Measurements from ENCODE around the gene GNPTG.

GNPTG gene

DNA sequence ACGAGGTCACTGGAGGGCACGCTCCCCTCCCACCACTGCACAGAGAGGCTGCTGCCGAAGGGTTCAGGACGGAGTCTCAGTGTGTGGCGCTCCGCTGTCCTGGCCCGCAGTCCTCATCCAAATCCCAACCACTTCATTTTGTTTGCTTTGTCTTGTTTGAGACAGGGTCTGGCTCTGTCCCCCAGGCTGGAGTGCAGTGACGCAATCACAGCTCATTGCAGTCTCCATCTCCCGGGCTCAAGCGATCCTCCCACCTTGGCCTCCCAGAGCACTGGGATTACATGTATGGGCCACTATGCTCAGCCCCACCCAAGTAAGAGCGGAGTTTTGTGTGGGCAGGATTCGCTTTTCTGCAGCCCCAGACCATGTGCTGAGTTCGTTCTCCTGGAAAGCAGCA, 50.0 kb downstream of the GNPTG start:
- DNase-seq: no peak

DNA sequence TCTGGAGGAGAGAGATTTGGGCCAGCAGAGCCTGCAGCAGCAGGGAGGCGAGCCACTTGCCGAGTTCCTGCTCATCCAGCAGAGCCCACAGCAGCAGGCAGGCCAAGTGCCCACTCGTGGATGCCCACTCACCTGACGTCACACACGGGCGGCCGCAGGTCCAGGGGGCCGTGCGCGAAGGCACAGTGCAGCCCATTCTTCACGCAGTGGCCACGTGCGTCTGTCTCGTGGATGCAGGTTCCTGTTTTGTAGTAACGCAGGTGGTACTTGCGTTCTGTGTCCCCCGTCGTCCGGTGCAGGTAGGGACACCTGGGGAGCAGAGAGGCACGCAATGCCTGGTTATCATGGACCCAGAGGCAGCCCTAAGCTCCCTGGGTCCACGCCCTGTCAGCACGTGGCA, 51.3 kb downstream of the GNPTG start:
- no peak for DNase-seq

DNA sequence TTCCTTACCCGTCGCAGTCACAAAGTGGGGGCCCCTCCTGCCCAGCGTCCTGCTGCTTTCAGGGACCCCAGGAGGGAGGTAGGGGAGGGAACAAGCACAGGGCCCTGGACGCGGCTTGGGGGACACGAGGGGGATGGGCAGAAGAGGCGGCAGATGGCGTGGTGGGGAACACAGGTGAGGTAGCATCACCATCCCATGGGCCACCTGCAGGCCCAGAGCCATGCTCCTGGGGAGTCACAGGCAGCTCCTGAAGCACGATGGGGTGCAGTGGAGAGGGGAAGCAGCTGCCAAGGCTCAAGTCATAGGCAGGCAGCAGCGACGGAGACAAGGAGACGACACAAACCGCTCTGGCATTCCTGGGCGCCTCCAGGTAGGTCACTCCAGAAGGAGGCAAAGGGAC, 52.0 kb downstream of the GNPTG start:
- no peak for DNase-seq

DNA sequence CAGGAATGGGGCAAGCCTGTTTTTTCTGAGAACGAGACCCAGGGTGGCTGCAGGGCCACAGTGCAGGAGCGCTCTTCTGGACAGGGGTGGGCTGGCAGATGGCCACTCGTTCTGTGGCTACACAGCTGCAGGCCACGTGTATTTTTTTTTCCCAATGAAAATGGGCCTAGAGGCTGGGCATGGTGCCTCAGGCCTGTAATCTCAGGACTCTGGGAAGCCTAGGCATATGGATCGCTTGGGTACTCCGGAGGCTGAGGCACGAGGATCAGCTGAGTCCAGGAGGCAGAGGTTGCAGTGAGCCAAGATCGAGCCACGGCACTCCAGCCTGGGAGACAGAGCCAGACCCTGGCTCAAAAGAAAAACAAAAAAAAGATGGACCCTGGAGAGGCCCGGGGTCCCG, 56.0 kb downstream of the GNPTG start:
- DNase-seq: no peak

DNA sequence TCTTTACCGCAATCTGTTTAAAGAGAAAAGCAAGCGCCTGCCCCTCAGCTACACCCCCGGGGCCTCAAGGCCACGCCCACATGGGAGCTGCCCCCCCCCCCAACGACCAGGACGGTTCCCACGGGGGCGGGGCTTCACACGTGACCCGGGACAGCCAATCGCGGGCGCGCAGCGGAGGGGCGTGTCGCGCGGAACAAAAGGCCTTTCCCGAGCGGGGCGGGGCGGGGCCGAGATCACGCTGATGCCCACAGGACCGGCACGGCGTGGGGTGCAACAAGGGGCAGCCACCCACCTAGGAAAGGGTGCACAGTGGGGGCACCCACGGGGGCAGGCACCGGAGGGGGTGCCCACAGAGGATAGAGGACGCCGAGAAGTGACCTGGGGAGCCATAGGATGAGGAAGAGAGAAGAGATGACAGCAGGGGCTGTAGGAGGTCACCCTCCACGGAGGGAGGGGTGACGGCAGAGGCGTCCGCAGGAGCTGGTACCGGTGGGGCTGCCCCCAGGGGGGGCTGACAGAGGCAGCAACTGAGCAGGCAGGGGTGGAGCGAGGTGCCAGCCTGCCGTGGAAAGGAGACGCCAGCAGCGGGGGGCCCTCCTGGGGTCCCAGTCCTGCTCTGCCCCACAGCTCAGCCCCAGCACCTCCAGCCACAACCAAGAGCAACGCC, 56.6 kb downstream of the GNPTG start:
- DNase-seq: peak; percentile 50

DNA sequence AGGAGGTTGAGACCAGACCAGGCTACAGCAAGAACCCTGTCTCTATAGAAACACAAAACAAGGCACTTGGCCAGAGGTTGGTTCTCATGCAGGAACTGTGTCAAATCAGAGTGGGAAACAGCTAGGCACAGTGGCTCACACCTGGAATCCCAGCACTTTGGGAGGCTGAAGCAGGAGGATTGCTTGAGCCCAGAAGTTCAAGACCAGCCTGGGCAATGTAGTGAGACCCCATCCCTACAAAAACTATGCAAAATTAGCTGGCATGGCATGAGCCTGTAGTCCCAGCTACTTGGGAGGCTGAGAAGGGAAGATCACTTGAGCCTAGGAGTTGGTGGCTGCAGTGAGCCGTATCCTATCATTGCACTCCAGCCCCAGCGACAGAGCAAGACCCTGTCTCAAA, 61.1 kb downstream of the GNPTG start:
- no peak for DNase-seq
